Stomach (tissue), 4 donors: ENCODE results near the gene CIBAR2.

Experiments used
- CTCF ChIP-seq, 7 experiments: fragments of 450-650 bp in 4 of 7; fragments of 200-600 bp in 3 of 7; sonication (generic) in 3 of 7; IDR thresholded peaks; one replicate each; pipeline ENCODE4 v1.5.1; 2016 to 2019; ENCODE audit warnings: antibody characterized with exemption in 7 of 7, control low read depth in 2 of 7, mild to moderate bottlenecking in 1 of 7
- EP300 ChIP-seq: sonication (generic); formaldehyde crosslinking; IDR thresholded peaks from one replicate; pipeline ENCODE4 v1.6.1; 2017; ENCODE audit warnings: antibody characterized with exemption
- POLR2A ChIP-seq, 4 donors: fragments of 450-650 bp; IDR thresholded peaks; one replicate each; pipeline ENCODE4 v1.6.1; 2016; ENCODE audit warnings: antibody characterized with exemption in 4 of 4, control low read depth in 2 of 4, mild to moderate bottlenecking in 1 of 4, moderate library complexity in 1 of 4
- POLR2AphosphoS5 ChIP-seq, 3 donors: sonication (generic); formaldehyde crosslinking; IDR thresholded peaks; one replicate each; pipeline ENCODE4 v1.6.1; 2016; ENCODE audit warnings: antibody characterized with exemption in 3 of 3

- TF ChIP-seq CTCF (IDR thresholded peaks at IDR 0.05), result no peak
- TF ChIP-seq POLR2AphosphoS5 (IDR thresholded peaks at IDR 0.05), result no peak
- no peak for TF ChIP-seq POLR2A (IDR thresholded peaks at IDR 0.05)
- TF ChIP-seq EP300, result no peak
These were observed 33.3 kb downstream of the CIBAR2 start for GRCh38 chr16:85078952-85079351.
